ENCODE data around the gene NOTCH4. TPM values are rescaled to one million over a fixed set of nuclear protein-coding genes. Genes with fewer than 3 reads are reported as not detected.

The NOTCH4 gene
- total and polyA plus RNA-seq, 2 donors (not counting 3 experiments of a cell fraction or from before 2014, with no cell fraction given): 41.7 to 114 TPM

- BruUV-seq (replicated peaks): no TSS peak
- dilution Hi-C loops (cut with MboI; ENCODE audit: extremely low pct_ligation_motif_present, low sequenced_read_pairs): no loop called here
These were observed 55.5 kb downstream of the NOTCH4 start for GRCh38 chr6:32168350-32168749.

More at GRCh38 chr6:32168350-32168749, 55.5 kb downstream of the NOTCH4 start:
- H3K4me2 ChIP-seq (ENCODE audit: insufficient read depth, low read length): no peak overlapping the region
- no peak overlapping the region for H3K4me3 ChIP-seq (replicated peaks in 1 of 3; ENCODE audit: insufficient read depth in 1 of 3, low read depth in 1 of 3, low read length in 3 of 3)
- H3K79me2 ChIP-seq (ENCODE audit: control insufficient read depth, insufficient read depth, low read length): no peaks in the 10 kb centered on the region
- no peaks in the 10 kb centered on the region for H3K4me1 ChIP-seq (ENCODE audit: control insufficient read depth, extremely low read depth, insufficient read depth, low read length)
- POLR2A ChIA-PET: no interaction called here
- intact Hi-C loops (cut with micrococcal nuclease): no loop called here
- H3K9ac ChIP-seq (replicated peaks; ENCODE audit: extremely low read depth, insufficient read depth, low read length): no peak overlapping the region
- CTCF ChIA-PET: no interaction called here
- no peak for TF ChIP-seq FOS (IDR thresholded peaks at IDR 0.05; ENCODE audit: borderline replicate concordance, insufficient read depth, low read length)
- no peak for TF ChIP-seq MAX (IDR thresholded peaks at IDR 0.05; ENCODE audit: insufficient read depth, insufficient read length)
- no peak for TF ChIP-seq CTCF (IDR thresholded peaks at IDR 0.05; ENCODE audit: extremely low read depth in 1 of 2, insufficient read depth in 1 of 2, low read depth in 1 of 2, low read length in 2 of 2)
- no peak for TF ChIP-seq POLR2A (IDR thresholded peaks at IDR 0.05; ENCODE audit: low read depth, low read length)
- no peak for TF ChIP-seq MYC (IDR thresholded peaks at IDR 0.05; ENCODE audit: low read depth, low read length)
- no peak for TF ChIP-seq GATA2 (IDR thresholded peaks at IDR 0.05; ENCODE audit: insufficient read depth, insufficient read length, low read depth, low read length)
- TF ChIP-seq JUN (IDR thresholded peaks at IDR 0.05; ENCODE audit: borderline replicate concordance, insufficient read depth, insufficient read length, low read depth): no peak
- no peak for TF ChIP-seq POLR2AphosphoS5 (IDR thresholded peaks at IDR 0.05; ENCODE audit: insufficient read depth, low read depth, low read length)
- TF ChIP-seq EZH2 (IDR thresholded peaks at IDR 0.05; ENCODE audit: borderline replicate concordance, low read depth, low read length, severe bottlenecking): no peak
- no peaks in the 10 kb centered on the region for H3K27me3 ChIP-seq (ENCODE audit: control insufficient read depth in 2 of 2, insufficient read depth in 2 of 2, low read length in 2 of 2)
- H2AFZ ChIP-seq (ENCODE audit: low read depth, low read length): no peak overlapping the region
- no peaks in the 10 kb centered on the region for H4K20me1 ChIP-seq (replicated peaks; ENCODE audit: control insufficient read depth, extremely low read depth, insufficient read depth, low read length)
- H3K27ac ChIP-seq (ENCODE audit: insufficient read depth, low read depth, low read length): no peak overlapping the region
- no peak for FAIRE-seq
- peaks cover 7 to 21% of the 10 kb centered on the region in 2 experiments for H3K36me3 ChIP-seq (ENCODE audit: control insufficient read depth in 2 of 2, extremely low read depth in 1 of 2, insufficient read depth in 2 of 2, low read length in 2 of 2)
- H3K9me1 ChIP-seq (replicated peaks; ENCODE audit: control insufficient read depth, extremely low read depth, insufficient read depth, low read length): no peaks in the 10 kb centered on the region
- DNase-seq (ENCODE audit: low read depth, low spot score): no peak
- no peaks in the 10 kb centered on the region for H3K9me3 ChIP-seq (replicated peaks; ENCODE audit: control insufficient read depth, insufficient read depth, low read length)

Measured in endothelial cell of umbilical vein (primary cell).